ENCODE results near the gene RAB3GAP1.

RAB3GAP1 gene

DNA sequence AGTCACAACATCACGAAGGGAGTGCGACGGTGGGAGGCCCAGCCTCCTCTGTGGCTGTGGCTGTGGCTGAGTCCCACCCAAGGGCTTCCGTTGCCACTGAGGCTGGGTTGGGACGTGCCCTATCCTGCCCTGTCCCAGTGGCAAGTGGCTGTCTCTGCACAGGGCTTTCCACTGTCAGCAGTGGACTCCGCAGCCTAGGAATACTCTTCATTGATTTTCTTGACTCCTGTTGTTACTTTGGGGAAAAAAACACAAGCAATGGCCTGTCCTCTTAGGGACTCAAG is 122.7 kb downstream of the RAB3GAP1 start:
- Histone ChIP-seq H3K36me3 (ENCODE audit: insufficient read depth, low read length) (peaks cover 42% of the 10 kb centered on the region), H3K4me1 (ENCODE audit: insufficient read depth, low read length, severe bottlenecking) (no peaks in the 10 kb centered on the region), H3K9me3 (ENCODE audit: low read length) (no peaks in the 10 kb centered on the region), H3K27ac (ENCODE audit: low read depth, low read length, poor library complexity, severe bottlenecking) (no peak overlapping the region), H4K20me1 (ENCODE audit: insufficient read depth, low read length) (no peaks in the 10 kb centered on the region), H3K79me2 (ENCODE audit: insufficient read depth, low read length) (no peaks in the 10 kb centered on the region), H3F3A (ENCODE audit: insufficient read depth, low read length) (no peaks in the 10 kb centered on the region), H3K4me2 (ENCODE audit: low read length) (no peak overlapping the region), H3K9me2 (ENCODE audit: low read depth, low read length) (no peaks in the 10 kb centered on the region), H2AFZ (ENCODE audit: low read length) (no peak overlapping the region), H3K9ac (ENCODE audit: low read length) (no peak overlapping the region), H3K4me3 (ENCODE audit: low read depth, low read length, poor library complexity, severe bottlenecking) (no peak overlapping the region), H3K27me3 (ENCODE audit: insufficient read depth, low read length) (no peaks in the 10 kb centered on the region)
- TF ChIP-seq CTCF (IDR thresholded peaks at IDR 0.05; ENCODE audit: low read length), result no peak
- TF ChIP-seq EZH2 (IDR thresholded peaks at IDR 0.05; ENCODE audit: borderline replicate concordance, low read length), result no peak

DNA sequence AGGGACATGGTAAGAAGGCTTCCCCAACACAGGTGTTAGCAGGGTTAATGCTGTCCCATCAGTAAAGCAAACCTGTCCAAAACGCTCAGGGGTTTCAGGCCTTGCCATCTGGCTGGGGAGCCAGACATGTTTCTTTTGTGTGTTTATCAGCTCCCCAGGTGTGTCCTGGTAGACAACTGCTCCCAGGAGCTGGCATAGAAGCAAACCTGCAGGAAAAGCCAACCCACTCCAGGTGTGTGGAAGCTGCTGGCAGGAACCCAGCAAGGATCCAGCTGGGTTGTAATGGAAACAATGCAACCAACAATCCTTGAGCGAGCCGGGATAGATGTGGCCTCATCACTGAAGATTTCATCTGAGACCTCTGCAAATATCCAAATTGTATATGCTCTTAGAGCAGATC is 123.1 kb downstream of the RAB3GAP1 start:
- Histone ChIP-seq H3K9me2 (ENCODE audit: low read depth, low read length) (no peaks in the 10 kb centered on the region), H3K4me1 (ENCODE audit: insufficient read depth, low read length, severe bottlenecking) (no peaks in the 10 kb centered on the region), H3K27ac (ENCODE audit: low read depth, low read length, poor library complexity, severe bottlenecking) (no peak overlapping the region), H3K9me3 (ENCODE audit: low read length) (no peaks in the 10 kb centered on the region), H3K4me3 (ENCODE audit: low read depth, low read length, poor library complexity, severe bottlenecking) (no peak overlapping the region), H3K36me3 (ENCODE audit: insufficient read depth, low read length) (peaks cover 39% of the 10 kb centered on the region), H3K27me3 (ENCODE audit: insufficient read depth, low read length) (no peaks in the 10 kb centered on the region), H3K4me2 (ENCODE audit: low read length) (no peak overlapping the region), H3F3A (ENCODE audit: insufficient read depth, low read length) (no peaks in the 10 kb centered on the region), H4K20me1 (ENCODE audit: insufficient read depth, low read length) (no peaks in the 10 kb centered on the region), H2AFZ (ENCODE audit: low read length) (no peak overlapping the region), H3K79me2 (ENCODE audit: insufficient read depth, low read length) (no peaks in the 10 kb centered on the region), H3K9ac (ENCODE audit: low read length) (no peak overlapping the region)
- no peak for TF ChIP-seq CTCF (IDR thresholded peaks at IDR 0.05; ENCODE audit: low read length)
- TF ChIP-seq EZH2 (IDR thresholded peaks at IDR 0.05; ENCODE audit: borderline replicate concordance, low read length), result no peak

DNA sequence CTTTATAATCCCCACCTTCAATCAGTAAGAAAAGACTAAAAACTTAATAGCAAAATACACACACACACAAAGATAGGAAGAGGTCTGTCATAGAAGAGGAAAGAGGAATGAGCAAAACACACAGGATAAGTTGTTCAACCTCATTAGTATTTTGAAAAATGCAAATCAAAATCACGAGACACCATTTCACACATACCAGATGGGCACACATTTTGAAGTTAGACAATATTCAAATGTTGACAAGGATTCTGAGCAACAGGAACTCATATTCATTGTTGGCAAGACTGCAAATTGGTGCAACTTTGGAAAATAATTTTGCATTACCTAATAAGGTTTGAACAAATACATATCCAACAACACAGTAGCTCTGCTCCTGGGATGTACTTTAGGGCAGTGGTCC is 127.6 kb downstream of the RAB3GAP1 start:
- no peaks in the 10 kb centered on the region for H4K20me1 ChIP-seq (ENCODE audit: insufficient read depth, low read length)
- H3K4me2 ChIP-seq (ENCODE audit: low read length), result no peak overlapping the region
- no peaks in the 10 kb centered on the region for H3K4me1 ChIP-seq (ENCODE audit: insufficient read depth, low read length, severe bottlenecking)
- no peaks in the 10 kb centered on the region for H3F3A ChIP-seq (ENCODE audit: insufficient read depth, low read length)
- no peaks in the 10 kb centered on the region for H3K9me3 ChIP-seq (ENCODE audit: low read length)
- no peaks in the 10 kb centered on the region for H3K79me2 ChIP-seq (ENCODE audit: insufficient read depth, low read length)
- no peak overlapping the region for H2AFZ ChIP-seq (ENCODE audit: low read length)
- no peak overlapping the region for H3K4me3 ChIP-seq (ENCODE audit: low read depth, low read length, poor library complexity, severe bottlenecking)
- H3K27ac ChIP-seq (ENCODE audit: low read depth, low read length, poor library complexity, severe bottlenecking), result no peak overlapping the region
- peaks cover 17% of the 10 kb centered on the region for H3K36me3 ChIP-seq (ENCODE audit: insufficient read depth, low read length)
- no peaks in the 10 kb centered on the region for H3K9me2 ChIP-seq (ENCODE audit: low read depth, low read length)
- TF ChIP-seq EZH2 (IDR thresholded peaks at IDR 0.05; ENCODE audit: borderline replicate concordance, low read length), result no peak
- no peak for TF ChIP-seq CTCF (IDR thresholded peaks at IDR 0.05; ENCODE audit: low read length)
- H3K9ac ChIP-seq (ENCODE audit: low read length), result no peak overlapping the region
- H3K27me3 ChIP-seq (ENCODE audit: insufficient read depth, low read length), result no peaks in the 10 kb centered on the region

Data from OCI-LY1 (cell line).